Measurements from ENCODE around the gene MARCHF11. TPM values are rescaled to one million over a fixed set of nuclear protein-coding genes. Genes with fewer than 3 reads are reported as not detected.
A peak's percentile ranks its signal among the peaks of the same experiment; 100 is the strongest.

Gene MARCHF11, protein sequence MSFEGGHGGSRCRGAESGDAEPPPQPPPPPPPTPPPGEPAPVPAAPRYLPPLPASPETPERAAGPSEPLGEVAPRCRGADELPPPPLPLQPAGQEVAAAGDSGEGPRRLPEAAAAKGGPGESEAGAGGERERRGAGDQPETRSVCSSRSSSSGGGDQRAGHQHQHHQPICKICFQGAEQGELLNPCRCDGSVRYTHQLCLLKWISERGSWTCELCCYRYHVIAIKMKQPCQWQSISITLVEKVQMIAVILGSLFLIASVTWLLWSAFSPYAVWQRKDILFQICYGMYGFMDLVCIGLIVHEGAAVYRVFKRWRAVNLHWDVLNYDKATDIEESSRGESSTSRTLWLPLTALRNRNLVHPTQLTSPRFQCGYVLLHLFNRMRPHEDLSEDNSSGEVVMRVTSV
- not detected for polyA plus RNA-seq (2012; ENCODE audit: missing spikeins)

DNA sequence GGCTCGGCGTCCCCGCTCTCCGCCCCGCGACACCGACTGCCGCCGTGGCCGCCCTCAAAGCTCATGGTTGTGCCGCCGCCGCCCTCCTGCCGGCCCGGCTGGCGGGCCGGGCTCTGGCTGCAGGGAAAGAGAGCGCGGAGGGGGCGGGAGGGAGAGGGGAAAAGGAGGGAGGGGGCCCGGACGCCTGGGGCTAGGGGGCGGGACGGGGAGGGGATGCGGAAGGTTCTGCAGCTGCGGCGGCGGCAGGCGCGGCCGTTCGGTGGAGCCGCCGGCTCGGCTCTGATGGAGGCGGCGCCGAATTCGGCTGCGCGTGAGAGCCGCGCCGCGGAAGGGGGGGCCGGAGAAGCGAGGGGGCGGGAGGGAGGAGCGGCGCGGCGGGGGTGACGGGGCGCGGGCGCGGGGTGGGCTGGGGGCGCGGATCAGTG lies at the start of gene MARCHF11:
TSS of gene MARCHF11 (minus strand) at position 281 of the 425 bp plus-strand sequence. CDS start at position 65, 216 bp downstream.
- no peak for DNase-seq (ENCODE audit: insufficient read length)
- TF ChIP-seq POLR2A (IDR thresholded peaks at IDR 0.05; ENCODE audit: low read depth, low read length), result no peak
- no peak for TF ChIP-seq POLR2AphosphoS5 (IDR thresholded peaks at IDR 0.05; ENCODE audit: low read depth, low read length)
- TF ChIP-seq TAF1 (IDR thresholded peaks at IDR 0.05; ENCODE audit: borderline replicate concordance, low read depth, low read length), result no peak
- no peak for FAIRE-seq

DNA sequence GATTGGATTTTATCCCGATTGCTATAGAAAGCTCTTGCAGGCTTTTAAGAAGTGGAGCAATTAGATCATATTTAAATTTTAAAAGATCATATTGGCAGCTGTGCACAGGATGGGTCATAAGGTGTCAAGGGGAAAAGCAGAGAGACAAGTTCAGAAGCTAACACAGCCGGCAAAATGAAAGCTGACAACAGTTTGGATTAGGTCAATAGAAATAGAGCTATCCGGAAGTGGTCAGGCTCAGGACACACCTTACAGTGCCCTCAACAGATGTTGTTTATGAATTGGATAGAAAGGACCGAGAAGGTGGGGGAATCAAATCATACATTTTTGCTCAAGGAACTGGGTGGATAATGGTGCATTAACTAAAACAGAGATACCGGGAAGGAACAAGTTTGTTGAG lies 46.3 kb upstream of the MARCHF11 start:
- FAIRE-seq (no peak), DNase-seq (ENCODE audit: insufficient read length) (no peak)
- TF ChIP-seq TAF1 (IDR thresholded peaks at IDR 0.05; ENCODE audit: borderline replicate concordance, low read depth, low read length), result no peak
- no peak for TF ChIP-seq POLR2A (IDR thresholded peaks at IDR 0.05; ENCODE audit: low read depth, low read length)
- no peak for TF ChIP-seq POLR2AphosphoS5 (IDR thresholded peaks at IDR 0.05; ENCODE audit: low read depth, low read length)

DNA sequence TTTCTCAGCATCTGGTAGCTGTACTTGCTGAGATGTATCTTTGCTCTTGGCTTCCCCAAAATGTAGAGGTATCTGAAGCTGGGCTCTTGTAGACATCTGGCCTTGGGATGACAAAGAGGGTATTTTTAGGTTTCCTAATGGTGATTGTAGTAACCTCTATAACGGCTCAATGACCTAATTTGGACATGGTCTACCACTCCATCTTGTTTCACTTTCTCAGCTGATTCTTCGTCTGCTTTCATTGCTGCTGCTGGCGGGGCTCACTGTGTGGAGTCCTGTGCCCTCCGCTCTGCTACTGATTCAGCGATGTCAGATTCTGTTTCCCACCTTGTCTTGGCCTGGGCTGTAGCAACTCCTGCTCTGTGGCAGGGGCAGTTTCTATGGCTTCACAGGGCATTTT lies 12.7 kb upstream of the MARCHF11 start:
- no peak for TF ChIP-seq POLR2AphosphoS5 (IDR thresholded peaks at IDR 0.05; ENCODE audit: low read depth, low read length)
- no peak for TF ChIP-seq TAF1 (IDR thresholded peaks at IDR 0.05; ENCODE audit: borderline replicate concordance, low read depth, low read length)
- no peak for TF ChIP-seq POLR2A (IDR thresholded peaks at IDR 0.05; ENCODE audit: low read depth, low read length)
- no peak for FAIRE-seq

DNA sequence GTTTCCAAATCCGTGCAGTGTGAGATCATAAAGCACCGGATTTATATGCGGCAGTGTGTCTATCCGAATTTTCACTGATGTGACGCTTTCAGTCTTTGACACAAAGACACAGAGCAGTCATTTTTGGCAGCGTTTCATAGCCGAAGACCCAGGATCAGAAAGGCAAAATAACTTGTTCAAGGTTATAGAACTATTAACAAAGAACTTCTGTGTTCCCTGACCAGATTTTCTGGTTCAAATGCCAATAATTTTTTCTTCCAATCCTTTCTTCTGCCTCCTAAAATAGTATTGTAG lies 1.1 kb upstream of the MARCHF11 start:
- no peak for DNase-seq (ENCODE audit: insufficient read length)
- no peak for FAIRE-seq
- no peak for TF ChIP-seq POLR2A (IDR thresholded peaks at IDR 0.05; ENCODE audit: low read depth, low read length)
- TF ChIP-seq POLR2AphosphoS5 (IDR thresholded peaks at IDR 0.05; ENCODE audit: low read depth, low read length), result no peak
- no peak for TF ChIP-seq TAF1 (IDR thresholded peaks at IDR 0.05; ENCODE audit: borderline replicate concordance, low read depth, low read length)

More for the DNA sequence above, 12.7 kb upstream of the MARCHF11 start:
- DNase-seq (ENCODE audit: insufficient read length), result no peak

DNA sequence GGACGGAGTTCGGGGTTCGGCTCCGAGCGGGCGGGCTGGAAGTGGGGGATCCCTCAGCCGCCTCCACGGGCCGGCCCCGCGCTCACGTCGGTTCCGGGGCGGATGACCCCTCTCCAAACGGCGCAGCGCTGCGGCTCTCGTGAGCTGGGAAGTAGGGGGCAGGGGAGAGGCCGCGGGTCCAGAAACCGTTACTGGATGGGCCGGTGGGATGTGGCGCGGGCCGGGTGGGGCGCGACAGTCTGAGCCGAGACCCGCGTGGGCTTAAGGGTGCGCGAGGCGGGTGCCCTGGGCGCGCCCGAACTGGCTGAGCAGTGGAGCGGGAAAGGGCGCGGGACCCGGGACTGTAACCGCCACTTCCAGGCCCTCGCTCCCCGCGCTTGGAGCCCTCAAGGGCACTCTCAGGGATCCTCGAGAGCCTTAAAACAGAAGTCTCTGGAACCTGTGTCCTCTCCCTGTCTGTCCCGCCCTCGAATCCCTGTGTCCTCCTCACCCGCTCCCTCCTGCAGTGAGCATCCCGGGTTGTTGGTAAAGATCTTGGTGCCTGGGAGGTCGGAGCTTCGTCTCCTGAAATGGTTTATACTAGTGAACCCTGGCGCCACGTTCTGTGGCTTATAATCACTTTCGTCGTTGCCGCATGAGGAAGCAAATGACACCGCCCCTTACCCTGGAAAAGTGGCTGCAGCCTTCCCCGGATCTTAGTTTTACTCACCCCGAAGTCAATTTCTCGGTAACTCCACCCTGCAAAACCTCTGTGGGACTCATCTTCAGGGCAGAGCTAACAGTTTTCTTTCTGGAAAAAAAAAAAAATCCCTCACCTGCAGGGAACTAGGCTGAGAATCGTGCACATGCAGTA lies 571 bp upstream of the MARCHF11 start:
- FAIRE-seq (no peak), DNase-seq (ENCODE audit: insufficient read length) (no peak)
- TF ChIP-seq POLR2A (IDR thresholded peaks at IDR 0.05; ENCODE audit: low read depth, low read length), result no peak
- TF ChIP-seq TAF1 (IDR thresholded peaks at IDR 0.05; ENCODE audit: borderline replicate concordance, low read depth, low read length), result no peak

DNA sequence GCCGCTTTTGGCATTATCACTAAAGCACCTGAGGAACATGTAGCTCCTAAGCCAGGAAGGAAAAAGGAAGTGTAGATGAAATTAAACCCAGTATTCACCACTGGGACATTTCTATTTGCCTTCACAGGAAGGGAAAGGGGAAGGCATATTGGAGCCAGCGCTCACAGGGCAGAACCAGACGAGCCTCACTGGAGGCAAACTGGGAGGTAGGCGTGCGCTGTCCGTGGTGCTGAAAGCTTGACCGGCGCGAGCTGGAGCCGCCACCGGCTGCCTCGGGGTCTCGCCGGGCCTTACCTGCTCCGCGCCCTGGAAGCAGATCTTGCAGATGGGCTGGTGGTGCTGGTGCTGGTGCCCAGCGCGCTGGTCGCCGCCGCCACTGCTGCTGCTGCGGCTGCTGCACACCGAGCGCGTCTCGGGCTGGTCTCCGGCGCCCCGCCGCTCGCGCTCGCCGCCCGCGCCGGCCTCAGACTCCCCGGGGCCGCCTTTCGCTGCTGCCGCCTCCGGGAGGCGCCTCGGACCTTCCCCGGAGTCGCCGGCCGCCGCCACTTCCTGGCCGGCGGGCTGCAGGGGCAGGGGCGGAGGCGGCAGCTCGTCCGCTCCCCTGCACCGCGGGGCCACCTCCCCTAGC lies 732 bp downstream of the MARCHF11 start:
- no peak for TF ChIP-seq POLR2A (IDR thresholded peaks at IDR 0.05; ENCODE audit: low read depth, low read length)
- TF ChIP-seq TAF1 (IDR thresholded peaks at IDR 0.05; ENCODE audit: borderline replicate concordance, low read depth, low read length), result no peak
- TF ChIP-seq POLR2AphosphoS5 (IDR thresholded peaks at IDR 0.05; ENCODE audit: low read depth, low read length), result no peak
- FAIRE-seq, result no peak
- DNase-seq (ENCODE audit: insufficient read length), result no peak

DNA sequence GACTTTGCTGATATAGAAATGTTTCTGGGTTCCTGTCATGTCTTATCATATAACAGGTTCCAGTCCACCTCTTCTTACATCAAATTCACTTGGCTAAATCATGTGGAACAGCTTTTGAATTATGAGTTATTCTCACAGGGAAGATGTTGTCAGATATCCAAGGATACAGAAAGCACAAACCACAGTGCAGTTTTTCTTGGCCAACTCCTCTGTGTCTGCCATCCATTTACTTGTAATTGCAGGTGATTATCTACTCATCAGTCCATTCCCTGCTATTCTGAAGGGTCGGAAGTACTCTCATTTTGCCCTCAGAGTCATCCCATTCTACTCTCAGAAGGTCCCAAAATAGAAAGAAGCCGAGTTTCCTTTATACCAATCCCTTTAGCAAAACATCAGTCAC lies 10.0 kb downstream of the MARCHF11 start:
- DNase-seq (ENCODE audit: insufficient read length), result no peak
- no peak for FAIRE-seq
- TF ChIP-seq TAF1 (IDR thresholded peaks at IDR 0.05; ENCODE audit: borderline replicate concordance, low read depth, low read length), result no peak
- no peak for TF ChIP-seq POLR2A (IDR thresholded peaks at IDR 0.05; ENCODE audit: low read depth, low read length)
- no peak for TF ChIP-seq POLR2AphosphoS5 (IDR thresholded peaks at IDR 0.05; ENCODE audit: low read depth, low read length)

DNA sequence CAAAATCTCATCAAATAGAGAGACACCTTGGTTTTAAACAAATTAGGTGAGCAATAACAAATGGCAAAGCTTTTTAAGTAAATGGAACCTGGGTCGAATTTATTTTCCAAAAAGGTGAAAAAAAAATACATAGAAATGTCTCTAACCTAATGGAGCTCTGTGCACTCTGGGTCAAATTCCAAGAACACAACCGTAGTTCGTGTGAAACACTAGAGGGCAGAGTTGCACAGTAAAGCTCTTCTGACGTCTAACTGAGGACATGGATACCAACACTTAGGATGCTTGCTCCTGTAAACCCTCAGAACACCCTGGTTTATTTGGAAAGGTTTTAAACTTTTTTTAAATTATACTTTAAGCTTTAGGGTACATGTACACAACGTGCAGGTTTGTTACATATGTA lies 18.9 kb downstream of the MARCHF11 start:
- FAIRE-seq (peak; percentile 85), DNase-seq (ENCODE audit: insufficient read length) (no peak)
- TF ChIP-seq TAF1 (IDR thresholded peaks at IDR 0.05; ENCODE audit: borderline replicate concordance, low read depth, low read length), result no peak
- no peak for TF ChIP-seq POLR2A (IDR thresholded peaks at IDR 0.05; ENCODE audit: low read depth, low read length)
- TF ChIP-seq POLR2AphosphoS5 (IDR thresholded peaks at IDR 0.05; ENCODE audit: low read depth, low read length), result no peak

DNA sequence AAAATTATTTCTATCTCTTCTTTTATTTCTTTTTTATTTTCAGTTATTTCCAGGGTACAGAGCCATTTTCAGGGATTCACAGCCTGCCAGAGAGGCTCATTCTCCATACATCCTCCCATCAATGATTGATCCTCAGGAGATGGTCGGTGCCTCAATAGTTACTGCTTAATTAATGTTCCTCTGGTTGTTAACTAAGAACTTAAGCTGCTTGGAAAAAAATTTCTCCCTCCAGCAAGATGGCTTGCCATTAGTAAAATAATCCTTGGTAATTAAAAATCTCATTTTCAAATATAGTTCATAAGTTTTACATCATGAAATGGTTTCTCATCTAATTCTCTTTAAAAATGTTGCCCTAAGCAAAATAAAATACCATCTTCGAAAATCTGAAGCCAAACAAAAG lies 20.0 kb downstream of the MARCHF11 start:
- no peak for DNase-seq (ENCODE audit: insufficient read length)
- no peak for TF ChIP-seq POLR2AphosphoS5 (IDR thresholded peaks at IDR 0.05; ENCODE audit: low read depth, low read length)
- FAIRE-seq, result no peak

DNA sequence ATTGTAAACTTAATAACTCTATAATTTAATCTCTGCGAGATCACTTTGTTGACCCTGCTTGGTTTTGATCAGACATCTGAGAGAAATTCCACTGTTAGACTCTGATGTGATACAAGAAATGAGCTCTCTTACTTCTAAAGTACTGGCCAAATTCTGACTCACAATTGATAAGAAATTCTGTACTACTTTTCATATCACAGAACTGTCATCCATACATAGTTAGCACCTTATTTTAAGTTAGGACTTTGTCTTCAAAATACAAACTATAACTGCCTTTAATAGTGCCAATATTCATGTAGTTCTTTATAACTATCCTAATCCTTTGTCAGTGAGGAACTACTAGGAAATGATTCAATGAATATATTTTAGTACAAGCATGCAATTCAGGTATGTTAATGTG lies 23.4 kb downstream of the MARCHF11 start:
- TF ChIP-seq POLR2A (IDR thresholded peaks at IDR 0.05; ENCODE audit: low read depth, low read length) (no peak), POLR2AphosphoS5 (IDR thresholded peaks at IDR 0.05; ENCODE audit: low read depth, low read length) (no peak), TAF1 (IDR thresholded peaks at IDR 0.05; ENCODE audit: borderline replicate concordance, low read depth, low read length) (no peak)
- FAIRE-seq (no peak), DNase-seq (ENCODE audit: insufficient read length) (no peak)
